H1 (cell line): ENCODE data around the gene WDR7. TPM values are rescaled to one million over a fixed set of nuclear protein-coding genes. Genes with fewer than 3 reads are reported as not detected.

ENCODE experiments used
- CTCF ChIA-PET: fragments of 300-600 bp; sonication (Branson Sonifier 250); formaldehyde crosslinking; loops from one replicate; lab custom pipeline; 2021; ENCODE audit not compliant: partially characterized antibody; lab: Charles Lee
- POLR2A ChIA-PET: fragments of 300-600 bp; sonication (Branson Sonifier 250); formaldehyde crosslinking; loops from one replicate; lab custom pipeline; 2021; ENCODE audit warnings: inconsistent platforms; ENCODE audit not compliant: partially characterized antibody; lab: Charles Lee
- DNase-seq, 2 experiments: peaks; one replicate each; pipeline versions ENCODE4 v3.0.0 to v3.0.0-alpha.2; 2010 to 2022; ENCODE audit warnings: low spot score in 2 of 2, low read depth in 1 of 2, mixed read lengths in 1 of 2
- FAIRE-seq: peaks from 2 replicates; lab custom pipeline; 2011; peaks lifted over from hg19 to GRCh38; lab: Jason Lieb, UNC
- H2AFZ ChIP-seq: 2 replicates; pipeline ENCODE4 v1.8.1; 2012; ENCODE audit warnings: low read length, inconsistent platforms
- H2AK5ac ChIP-seq: 2 replicates; pipeline ENCODE4 v1.6.1; 2013; ENCODE audit warnings: low read depth, low read length
- H2BK120ac ChIP-seq: replicated peaks from 2 replicates; pipeline ENCODE3; 2013; ENCODE audit warnings: low read depth, low read length, inconsistent platforms
- H2BK12ac ChIP-seq: 2 replicates; pipeline ENCODE4 v1.6.1; 2013; ENCODE audit warnings: low read depth, low read length
- H2BK15ac ChIP-seq: 2 replicates; pipeline ENCODE4 v1.6.1; 2013; ENCODE audit warnings: low read length
- H2BK20ac ChIP-seq: 2 replicates; pipeline ENCODE4 v1.6.1; 2013; ENCODE audit warnings: low read length
- H2BK5ac ChIP-seq: 2 replicates; pipeline ENCODE4 v1.6.1; 2013; ENCODE audit warnings: low read depth, low read length
- H3K14ac ChIP-seq: 2 replicates; pipeline ENCODE4 v1.6.1; 2013; ENCODE audit warnings: inconsistent platforms; ENCODE audit not compliant: insufficient read length
- H3K18ac ChIP-seq: 2 replicates; pipeline ENCODE4 v1.6.1; 2013; ENCODE audit warnings: low read length; ENCODE audit errors: extremely low read depth
- H3K23ac ChIP-seq: 2 replicates; pipeline ENCODE4 v1.6.1; 2013; ENCODE audit warnings: inconsistent platforms; ENCODE audit not compliant: insufficient read length
- H3K23me2 ChIP-seq: 2 replicates; pipeline ENCODE4 v1.6.1; 2013; ENCODE audit warnings: low read depth, low read length
- H3K27ac ChIP-seq: 2 replicates; pipeline ENCODE4 v1.6.1; 2011; ENCODE audit warnings: low read depth, low read length, inconsistent platforms
- H3K27me3 ChIP-seq, 4 experiments: replicated peaks in 1 of 4; 1 replicate in 1 of 4; 2 replicates in 3 of 4; pipeline versions ENCODE4 v1.6.1 to v1.8.1; 2011 to 2013; ENCODE audit warnings: low read length in 3 of 4, mild to moderate bottlenecking in 3 of 4, inconsistent platforms in 2 of 4, mixed read lengths in 2 of 4, moderate library complexity in 1 of 4; ENCODE audit not compliant: control insufficient read depth in 3 of 4, insufficient read depth in 3 of 4; ENCODE audit errors: extremely low read depth in 1 of 4
- H3K36me3 ChIP-seq, 4 experiments: 2 replicates each; pipeline versions ENCODE4 v1.6.1 to v1.8.1; 2011 to 2013; ENCODE audit warnings: mild to moderate bottlenecking in 4 of 4, low read length in 3 of 4, moderate library complexity in 2 of 4, control low read depth in 1 of 4, inconsistent platforms in 1 of 4; ENCODE audit not compliant: insufficient read depth in 4 of 4, control insufficient read depth in 2 of 4
- H3K4ac ChIP-seq: replicated peaks from 2 replicates; pipeline ENCODE3; 2013; ENCODE audit warnings: low read length, low read depth, mixed read lengths, inconsistent platforms; ENCODE audit not compliant: insufficient read length
- H3K4me1 ChIP-seq, 4 experiments: replicated peaks in 1 of 4; 1 replicate in 1 of 4; 2 replicates in 3 of 4; pipeline versions ENCODE4 v1.6.1 to v1.8.1; 2011 to 2013; ENCODE audit warnings: low read length in 3 of 4, inconsistent platforms in 2 of 4, mixed read lengths in 1 of 4; ENCODE audit not compliant: insufficient read depth in 4 of 4, control insufficient read depth in 3 of 4
- H3K4me2 ChIP-seq, 2 experiments: 2 replicates each; pipeline versions ENCODE4 v1.6.1 to v1.8.1; 2011 to 2013; ENCODE audit warnings: low read depth in 2 of 2, low read length in 2 of 2, control low read depth in 1 of 2, inconsistent platforms in 1 of 2, mild to moderate bottlenecking in 1 of 2; ENCODE audit not compliant: insufficient read depth in 1 of 2
- H3K4me3 ChIP-seq, 4 experiments: fragments of 200-600, 300-600 bp in 1 of 4; sonication (generic), shearing (Covaris generic), sonication (Bioruptor Twin) in 1 of 4; 2 replicates each; pipeline versions ENCODE4 v1.5.1 to v1.8.1; 2011 to 2016; ENCODE audit warnings: low read length in 4 of 4, low read depth in 3 of 4, control low read depth in 2 of 4, inconsistent platforms in 2 of 4, mild to moderate bottlenecking in 2 of 4, mixed read lengths in 1 of 4, moderate library complexity in 1 of 4; ENCODE audit not compliant: insufficient read depth in 2 of 4; ENCODE audit errors: extremely low read depth in 1 of 4
- H3K56ac ChIP-seq: replicated peaks from 2 replicates; pipeline ENCODE3; 2013; ENCODE audit warnings: low read depth, mild to moderate bottlenecking, mixed read lengths, low read length, inconsistent platforms; ENCODE audit not compliant: insufficient read length
- H3K79me1 ChIP-seq: 2 replicates; pipeline ENCODE4 v1.6.1; 2013; ENCODE audit warnings: low read depth, low read length, control low read depth
- H3K79me2 ChIP-seq, 2 experiments: 2 replicates each; pipeline versions ENCODE4 v1.6.1 to v1.8.1; 2012 to 2013; ENCODE audit warnings: low read length in 2 of 2, mild to moderate bottlenecking in 2 of 2, inconsistent platforms in 1 of 2; ENCODE audit not compliant: insufficient read depth in 2 of 2, control insufficient read depth in 1 of 2
- H3K9ac ChIP-seq, 4 experiments: replicated peaks in 1 of 4; 1 replicate in 1 of 4; 2 replicates in 3 of 4; pipeline versions ENCODE4 v1.6.1 to v1.8.1; 2011 to 2013; ENCODE audit warnings: low read depth in 3 of 4, low read length in 3 of 4, control low read depth in 2 of 4, mild to moderate bottlenecking in 2 of 4, moderate library complexity in 2 of 4, inconsistent platforms in 1 of 4; ENCODE audit errors: extremely low read depth in 1 of 4
- H3K9me3 ChIP-seq, 2 experiments: 2 replicates each; pipeline versions ENCODE4 v1.6.1 to v1.8.1; 2012 to 2013; ENCODE audit warnings: mild to moderate bottlenecking in 2 of 2, moderate library complexity in 2 of 2, control low read depth in 1 of 2, inconsistent platforms in 1 of 2, low read depth in 1 of 2, low read length in 1 of 2, mixed read lengths in 1 of 2; ENCODE audit not compliant: insufficient read depth in 2 of 2
- H4K20me1 ChIP-seq, 2 experiments: replicated peaks in 1 of 2; 2 replicates each; pipeline versions ENCODE3 to v1.8.1; 2011 to 2013; ENCODE audit warnings: inconsistent platforms in 2 of 2, low read length in 2 of 2, mild to moderate bottlenecking in 1 of 2; ENCODE audit not compliant: insufficient read depth in 2 of 2, control insufficient read depth in 1 of 2
- H4K5ac ChIP-seq: 2 replicates; pipeline ENCODE4 v1.6.1; 2013; ENCODE audit warnings: low read length, low read depth, mixed read lengths, inconsistent platforms; ENCODE audit not compliant: insufficient read length
- H4K8ac ChIP-seq: 2 replicates; pipeline ENCODE4 v1.8.0; 2013; ENCODE audit warnings: mild to moderate bottlenecking, moderate library complexity, low read length, inconsistent platforms; ENCODE audit not compliant: insufficient read depth; ENCODE audit errors: extremely low read depth
- H4K91ac ChIP-seq: replicated peaks from 2 replicates; pipeline ENCODE3; 2013; ENCODE audit warnings: low read length, mixed read lengths, inconsistent platforms; ENCODE audit not compliant: insufficient read length
- ATF2 ChIP-seq: IDR thresholded peaks from 2 replicates; pipeline ENCODE4 v1.6.1; 2012; ENCODE audit warnings: low read length, inconsistent platforms
- CHD1 ChIP-seq: IDR thresholded peaks from 2 replicates; pipeline ENCODE4 v1.6.1; 2012; ENCODE audit warnings: low read depth, low read length, improper control_type of control experiment
- CHD2 ChIP-seq: IDR thresholded peaks from 2 replicates; pipeline ENCODE4 v1.6.1; 2012; ENCODE audit warnings: low read length, improper control_type of control experiment
- CREB1 ChIP-seq: IDR thresholded peaks from 2 replicates; pipeline ENCODE4 v1.6.1; 2012; ENCODE audit warnings: inconsistent platforms
- CTCF ChIP-seq, 3 experiments: IDR thresholded peaks; 1 replicate in 2 of 3; 2 replicates in 1 of 3; pipeline versions ENCODE4 v1.5.1 to v1.6.1; 2011; ENCODE audit warnings: low read length in 3 of 3, mild to moderate bottlenecking in 3 of 3, inconsistent platforms in 2 of 3, low read depth in 1 of 3, moderate library complexity in 1 of 3; ENCODE audit not compliant: insufficient read depth in 1 of 3; ENCODE audit errors: control extremely low read depth in 1 of 3
- EZH2 ChIP-seq: fragments of 200-600 bp; sonication (generic); IDR thresholded peaks from 2 replicates; pipeline ENCODE4 v1.7.1; 2012; ENCODE audit warnings: low read depth, mild to moderate bottlenecking, moderate library complexity, low read length, inconsistent platforms; ENCODE audit not compliant: severe bottlenecking
- GABPA ChIP-seq: IDR thresholded peaks from 2 replicates; pipeline ENCODE4 v1.6.1; 2011; ENCODE audit warnings: mild to moderate bottlenecking, low read length, moderate library complexity, borderline replicate concordance; ENCODE audit not compliant: insufficient read depth
- RFX5 ChIP-seq: IDR thresholded peaks from 2 replicates; pipeline ENCODE4 v1.6.1; 2011; ENCODE audit warnings: low read depth, low read length, improper control_type of control experiment, borderline replicate concordance
- SIRT6 ChIP-seq: IDR thresholded peaks from one replicate; pipeline ENCODE4 v1.7.1; 2012; ENCODE audit warnings: low read length, inconsistent platforms
- TAF1 ChIP-seq: IDR thresholded peaks from 2 replicates; pipeline ENCODE4 v1.6.1; 2011; ENCODE audit warnings: mild to moderate bottlenecking, low read depth, low read length
- WGBS, 2 experiments: shearing (Covaris generic) in 1 of 2; methylation state at CpG; one replicate each; pipeline versions ENCODE4 v1.1.6 to v1.1.7; 2013 to 2015; ENCODE audit warnings: low lambda C conversion rate in 2 of 2, mixed read lengths in 2 of 2, inconsistent platforms in 1 of 2, low coverage in 1 of 2, missing lambda C conversion rate in 1 of 2; ENCODE audit not compliant: insufficient replicate concordance in 2 of 2, insufficient coverage in 1 of 2, insufficient read length in 1 of 2; ENCODE audit errors: extremely low coverage in 1 of 2, missing lambda C conversion rate in 1 of 2; 5-methylcytosine and 5-hydroxymethylcytosine counted together
- polyA plus RNA-seq, 7 experiments: library from polyadenylated mRNA; depleted of rRNA in 3 of 7; stranded (reverse) in 5 of 7; unstranded in 2 of 7; fragments of >200 nt in 5 of 7; fragments of 200-250 nt in 2 of 7; gene quantifications; 1 replicate in 5 of 7; 2 replicates in 1 of 7; 4 replicates in 1 of 7; pipeline versions ENCODE4 v1.2.1 to v1.2.3, GENCODE V29; 2011 to 2013; ENCODE audit warnings: missing spikeins in 2 of 7, mixed read lengths in 2 of 7
- total RNA-seq: library from RNA; stranded (reverse); fragmentation: NEBNext Ultra II Directional; extraction: Animal tissue kit (Norgen Biotek cat#: 25700); gene quantifications from 2 replicates; pipeline ENCODE4 v1.2.1, GENCODE V29; 2021

Gene WDR7
- total and polyA plus RNA-seq, 2 of the 8 experiments (the other 6 are each of a cell fraction or from before 2014, with no cell fraction given) = 5.5 to 15.2 TPM

- Histone ChIP-seq H4K5ac (no peak overlapping the region), H4K91ac (no peak overlapping the region), H2BK20ac (no peak overlapping the region), H3K79me2 (no peaks in the 10 kb centered on the region), H3K27ac (no peak overlapping the region), H3K79me1 (no peaks in the 10 kb centered on the region), H2BK120ac (no peak overlapping the region), H2BK5ac (no peak overlapping the region), H3K4me1 (peaks cover 0 to 2% (median 0%) of the 10 kb centered on the region in 4 experiments; a peak in 1 of 7 replicates), H3K56ac (no peak overlapping the region), H2BK15ac (no peak overlapping the region), H2BK12ac (no peak overlapping the region), H3K23ac (no peak overlapping the region), H4K8ac (no peak overlapping the region), H3K27me3 (no peaks in the 10 kb centered on the region), H3K18ac (no peak overlapping the region), H3K4me2 (no peak overlapping the region), H3K4ac (no peak overlapping the region), H3K14ac (no peak overlapping the region), H3K9me3 (peaks cover 2 to 3% of the 10 kb centered on the region in 2 experiments; a peak in 1 of 4 replicates), H3K9ac (no peak overlapping the region), H3K36me3 (no peaks in the 10 kb centered on the region), H2AK5ac (no peak overlapping the region), H3K4me3 (no peak overlapping the region), H4K20me1 (no peaks in the 10 kb centered on the region), H2AFZ (no peak overlapping the region), H3K23me2 (no peaks in the 10 kb centered on the region; the same call in 1 of the 2 replicates)
- WGBS, 2 experiments = 96% methylated on average over 4 of the region's 4 CpGs; no CpG with 5 or more reads in 1 of the 2 experiments
- DNase-seq = no peak
- CTCF ChIA-PET = interaction anchor here (0.6 kb wide), 1 partner anchor 40 kb away, joined by 3 read pairs; no protein-coding TSS in a partner anchor
- FAIRE-seq = no peak
- POLR2A ChIA-PET = interaction anchor here (1.0 kb wide), 1 partner anchor 142 kb away, joined by 4 read pairs; no protein-coding TSS in a partner anchor
- TF ChIP-seq CTCF (IDR thresholded peaks at IDR 0.05; ENCODE audit: control extremely low read depth in 1 of 3, insufficient read depth in 1 of 3, low read depth in 1 of 3, low read length in 3 of 3) = no peak
- TF ChIP-seq SIRT6 = no peak
- TF ChIP-seq CREB1 = no peak
- TF ChIP-seq CHD1 = no peak
- no peak for TF ChIP-seq EZH2
- TF ChIP-seq ATF2 = no peak
- no peak for TF ChIP-seq RFX5
- no peak for TF ChIP-seq TAF1
- TF ChIP-seq GABPA = no peak
- TF ChIP-seq CHD2 = no peak
These were observed 192.1 kb downstream of the WDR7 start for GRCh38 chr18:56843241-56843640.
